Trophoblast cell (in vitro differentiated cells and primary cell): Measurements from ENCODE around the gene CSMD2.

Source experiments
- DNase-seq, 2 donors: peaks; one replicate each; pipeline ENCODE4 v3.0.0-alpha.2; 2016
- H2AFZ ChIP-seq: 2 replicates; pipeline ENCODE4 v1.6.1; 2013; ENCODE audit warnings: low read length, moderate library complexity, mild to moderate bottlenecking; ENCODE audit not compliant: insufficient read depth, poor library complexity
- H2AK5ac ChIP-seq: 2 replicates; pipeline ENCODE4 v1.6.1; 2013; ENCODE audit warnings: mild to moderate bottlenecking, low read length
- H2BK120ac ChIP-seq: 2 replicates; pipeline ENCODE4 v1.6.1; 2013; ENCODE audit warnings: low read length, mild to moderate bottlenecking, moderate library complexity; ENCODE audit not compliant: insufficient read depth, poor library complexity
- H2BK12ac ChIP-seq: 2 replicates; pipeline ENCODE4 v1.6.1; 2013; ENCODE audit warnings: mild to moderate bottlenecking, low read length, moderate library complexity
- H2BK5ac ChIP-seq: 2 replicates; pipeline ENCODE4 v1.6.1; 2013; ENCODE audit warnings: low read length, low read depth, moderate library complexity, mild to moderate bottlenecking; ENCODE audit not compliant: poor library complexity
- H3K14ac ChIP-seq: 2 replicates; pipeline ENCODE4 v1.6.1; 2013; ENCODE audit warnings: mild to moderate bottlenecking, low read length
- H3K18ac ChIP-seq: 2 replicates; pipeline ENCODE4 v1.6.1; 2013; ENCODE audit warnings: mild to moderate bottlenecking, low read length
- H3K23ac ChIP-seq: 2 replicates; pipeline ENCODE4 v1.6.1; 2013; ENCODE audit warnings: low read length
- H3K27ac ChIP-seq: 2 replicates; pipeline ENCODE4 v1.5.1; 2013; ENCODE audit warnings: low read depth, mild to moderate bottlenecking, inconsistent platforms, low read length, moderate library complexity
- H3K27me3 ChIP-seq: 2 replicates; pipeline ENCODE4 v1.6.1; 2013; ENCODE audit warnings: inconsistent platforms, mild to moderate bottlenecking, low read length, moderate library complexity; ENCODE audit not compliant: insufficient read depth
- H3K36me3 ChIP-seq, 2 experiments: 1 replicate in 1 of 2; 2 replicates in 1 of 2; pipeline ENCODE4 v1.6.1; 2013; ENCODE audit warnings: low read length in 2 of 2, mild to moderate bottlenecking in 2 of 2, moderate library complexity in 1 of 2; ENCODE audit not compliant: insufficient read depth in 2 of 2, control insufficient read depth in 1 of 2
- H3K4ac ChIP-seq: 2 replicates; pipeline ENCODE4 v1.6.1; 2013; ENCODE audit warnings: low read depth, mild to moderate bottlenecking, low read length, moderate library complexity
- H3K4me1 ChIP-seq, 2 experiments: 1 replicate in 1 of 2; 2 replicates in 1 of 2; pipeline ENCODE4 v1.6.1; 2013; ENCODE audit warnings: low read length in 2 of 2, mild to moderate bottlenecking in 2 of 2, moderate library complexity in 1 of 2; ENCODE audit not compliant: insufficient read depth in 2 of 2, control insufficient read depth in 1 of 2
- H3K4me2 ChIP-seq: 2 replicates; pipeline ENCODE4 v1.6.1; 2013; ENCODE audit warnings: inconsistent platforms, mild to moderate bottlenecking, low read length, moderate library complexity
- H3K4me3 ChIP-seq: 2 replicates; pipeline ENCODE4 v1.5.1; 2013; ENCODE audit warnings: mild to moderate bottlenecking, low read depth, low read length, inconsistent platforms
- H3K79me1 ChIP-seq: one replicate; pipeline ENCODE4 v1.6.1; 2013; ENCODE audit warnings: low read length
- H3K79me2 ChIP-seq: 2 replicates; pipeline ENCODE4 v1.6.1; 2013; ENCODE audit warnings: low read length, mild to moderate bottlenecking; ENCODE audit not compliant: control insufficient read depth, insufficient read depth, poor library complexity
- H3K9ac ChIP-seq: 2 replicates; pipeline ENCODE4 v1.6.1; 2013; ENCODE audit warnings: mild to moderate bottlenecking, low read length
- H3K9me3 ChIP-seq: 2 replicates; pipeline ENCODE4 v1.6.1; 2013; ENCODE audit warnings: low read depth, mild to moderate bottlenecking, control low read depth, inconsistent platforms, low read length; ENCODE audit not compliant: insufficient read depth
- H4K12ac ChIP-seq: 2 replicates; pipeline ENCODE4 v1.6.1; 2013; ENCODE audit warnings: low read depth, mild to moderate bottlenecking, low read length, moderate library complexity
- H4K8ac ChIP-seq: 2 replicates; pipeline ENCODE4 v1.6.1; 2013; ENCODE audit warnings: low read depth, mild to moderate bottlenecking, low read length, moderate library complexity
- H4K91ac ChIP-seq: one replicate; pipeline ENCODE4 v1.6.1; 2013; ENCODE audit warnings: low read depth, mild to moderate bottlenecking, low read length, moderate library complexity
- WGBS: extraction: QIAGEN DNeasy Blood & Tissue Kit; methylation state at CpG from one replicate; pipeline ENCODE4 v1.1.7; 2013; ENCODE audit warnings: missing lambda C conversion rate; ENCODE audit not compliant: insufficient read length, insufficient coverage; ENCODE audit errors: extremely low coverage; 5-methylcytosine and 5-hydroxymethylcytosine counted together

The CSMD2 gene

DNA sequence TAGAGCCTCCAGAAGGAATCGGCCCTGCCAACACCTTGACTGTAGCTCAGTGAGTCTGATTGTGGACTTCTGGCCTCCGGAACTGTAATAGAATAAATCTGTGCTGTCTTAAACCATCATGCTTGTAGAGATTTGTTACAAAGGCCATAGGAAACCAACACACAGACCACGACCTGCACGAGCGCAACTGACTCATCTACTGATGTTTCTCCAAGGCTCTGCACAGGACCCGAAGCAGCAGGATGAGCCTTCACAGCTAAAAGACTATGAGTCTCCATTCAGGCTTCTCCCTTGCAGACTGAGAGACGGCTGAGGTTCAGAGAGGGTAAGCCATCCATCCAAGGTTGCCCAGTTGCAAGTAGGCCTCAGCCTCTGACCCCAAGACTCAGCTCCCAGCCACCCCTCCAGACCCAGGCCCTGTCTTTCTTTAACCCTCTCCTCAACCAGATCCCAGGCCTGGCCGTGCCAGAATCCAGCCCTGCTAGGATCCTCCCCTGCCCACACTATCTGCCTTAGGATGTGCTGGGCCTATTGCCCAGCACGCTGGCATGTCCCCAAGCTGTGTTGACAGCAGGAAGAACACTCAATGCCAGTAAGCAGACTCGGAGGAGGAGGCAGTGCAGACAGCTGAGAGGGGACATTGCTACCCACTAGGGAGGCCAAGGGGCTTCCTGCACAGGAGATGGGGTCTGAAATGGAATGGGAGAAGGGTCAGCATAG is 192.2 kb downstream of the CSMD2 start:
- no peak overlapping the region for H2BK120ac ChIP-seq
- H3K18ac ChIP-seq, result no peak overlapping the region
- H3K9ac ChIP-seq, result no peak overlapping the region
- H3K4me2 ChIP-seq, result no peak overlapping the region
- H3K9me3 ChIP-seq, result no peaks in the 10 kb centered on the region
- H3K36me3 ChIP-seq, result no peaks in the 10 kb centered on the region
- H4K91ac ChIP-seq, result no peak overlapping the region
- no peak overlapping the region for H3K14ac ChIP-seq
- no peak overlapping the region for H2BK5ac ChIP-seq
- H3K27ac ChIP-seq, result no peak overlapping the region
- no peaks in the 10 kb centered on the region for H3K79me1 ChIP-seq
- H4K8ac ChIP-seq, result no peak overlapping the region
- no peak overlapping the region for H2AK5ac ChIP-seq
- no peak overlapping the region for H2BK12ac ChIP-seq
- H3K27me3 ChIP-seq, result no peaks in the 10 kb centered on the region
- no peaks in the 10 kb centered on the region for H3K79me2 ChIP-seq
- no peak overlapping the region for H2AFZ ChIP-seq
- no peak overlapping the region for H3K23ac ChIP-seq
- no peak overlapping the region for H3K4me3 ChIP-seq
- no peaks in the 10 kb centered on the region for H3K4me1 ChIP-seq
- H4K12ac ChIP-seq, result no peak overlapping the region
- no CpG with 5 or more reads among the region's 10 CpGs for WGBS
- H3K4ac ChIP-seq, result no peak overlapping the region
- DNase-seq, result no peak

DNA sequence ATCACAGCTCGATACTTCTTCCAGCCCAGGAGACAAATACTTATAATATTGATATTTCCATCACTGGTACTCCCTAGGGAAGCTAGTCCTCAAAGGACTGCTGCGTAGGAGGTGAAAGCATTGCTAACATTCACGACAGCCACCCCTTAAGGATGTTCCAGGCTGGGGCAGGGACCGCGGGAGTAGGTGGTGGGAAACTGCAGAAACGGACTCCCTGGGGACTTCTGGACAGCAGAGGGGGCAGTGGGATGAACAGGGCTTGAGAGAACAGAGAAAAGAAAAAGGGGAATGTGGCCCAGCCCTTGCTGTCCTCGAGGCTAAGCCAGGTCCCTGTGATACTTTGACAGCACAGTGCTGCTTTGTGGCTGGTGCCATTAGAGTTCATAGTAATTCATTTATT is 193.1 kb downstream of the CSMD2 start:
- no peak overlapping the region for H2AK5ac ChIP-seq
- WGBS, result no CpG with 5 or more reads among the region's 7 CpGs

DNA sequence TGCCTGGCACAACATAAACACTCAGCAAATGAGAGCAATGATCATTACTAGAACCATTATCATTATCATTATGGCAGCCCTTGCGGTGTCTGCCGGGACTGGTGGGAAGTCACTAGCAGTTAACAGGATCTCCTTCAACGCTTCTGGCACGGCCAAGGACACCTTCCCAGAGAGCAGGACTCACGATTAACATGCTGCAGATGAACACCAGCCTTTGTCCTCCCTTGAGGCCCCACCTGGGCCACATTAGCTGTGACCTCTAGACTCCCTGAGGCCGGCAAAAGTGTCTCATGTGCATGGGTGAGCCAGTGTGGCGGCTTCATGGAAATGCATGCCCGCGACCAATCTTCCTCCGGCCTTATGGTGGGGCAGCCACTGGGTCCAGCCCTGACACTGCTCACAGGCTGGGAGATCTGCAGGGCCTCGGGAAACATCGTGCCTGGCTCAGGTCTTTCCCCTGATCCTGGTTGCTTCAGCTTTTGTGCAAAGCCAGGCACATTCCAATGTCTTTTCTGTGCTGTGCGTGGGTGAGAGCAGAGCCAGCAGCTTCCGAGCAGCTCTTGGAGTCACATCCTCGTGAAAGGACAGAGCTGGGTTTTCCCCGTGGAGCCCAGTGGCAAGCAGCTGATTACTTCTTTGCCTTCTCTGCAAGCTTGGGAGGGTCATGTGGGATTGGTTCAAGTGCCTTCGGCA is 193.9 kb downstream of the CSMD2 start:
- Histone ChIP-seq H2BK5ac (no peak overlapping the region), H3K4me2 (no peak overlapping the region), H2AK5ac (no peak overlapping the region), H3K23ac (no peak overlapping the region), H4K12ac (no peak overlapping the region), H3K14ac (no peak overlapping the region), H3K79me1 (no peaks in the 10 kb centered on the region), H3K4me1 (no peaks in the 10 kb centered on the region), H3K27me3 (no peaks in the 10 kb centered on the region), H3K9ac (no peak overlapping the region), H3K4me3 (peak overlapping the region; percentile 3), H3K9me3 (no peaks in the 10 kb centered on the region), H2BK120ac (no peak overlapping the region), H4K91ac (no peak overlapping the region), H3K36me3 (no peaks in the 10 kb centered on the region), H2BK12ac (no peak overlapping the region), H2AFZ (no peak overlapping the region), H3K4ac (no peak overlapping the region), H4K8ac (no peak overlapping the region), H3K79me2 (no peaks in the 10 kb centered on the region), H3K18ac (no peak overlapping the region), H3K27ac (no peak overlapping the region)
- WGBS, result no CpG with 5 or more reads among the region's 17 CpGs
- no peak for DNase-seq

More for the DNA sequence above, 193.1 kb downstream of the CSMD2 start:
- no peak overlapping the region for H3K14ac ChIP-seq
- no peaks in the 10 kb centered on the region for H3K4me1 ChIP-seq
- no peak overlapping the region for H4K8ac ChIP-seq
- H4K12ac ChIP-seq, result no peak overlapping the region
- H3K23ac ChIP-seq, result no peak overlapping the region
- no peak for DNase-seq
- H3K9ac ChIP-seq, result no peak overlapping the region
- H2BK120ac ChIP-seq, result no peak overlapping the region
- no peak overlapping the region for H3K4me3 ChIP-seq
- no peaks in the 10 kb centered on the region for H3K79me1 ChIP-seq
- H3K4ac ChIP-seq, result no peak overlapping the region
- H3K4me2 ChIP-seq, result no peak overlapping the region
- H3K18ac ChIP-seq, result no peak overlapping the region
- H3K9me3 ChIP-seq, result no peaks in the 10 kb centered on the region
- no peak overlapping the region for H4K91ac ChIP-seq
- H2AFZ ChIP-seq, result no peak overlapping the region
- no peaks in the 10 kb centered on the region for H3K79me2 ChIP-seq
- no peak overlapping the region for H3K27ac ChIP-seq
- H2BK12ac ChIP-seq, result no peak overlapping the region
- H2BK5ac ChIP-seq, result no peak overlapping the region
- H3K27me3 ChIP-seq, result no peaks in the 10 kb centered on the region
- no peaks in the 10 kb centered on the region for H3K36me3 ChIP-seq

DNA sequence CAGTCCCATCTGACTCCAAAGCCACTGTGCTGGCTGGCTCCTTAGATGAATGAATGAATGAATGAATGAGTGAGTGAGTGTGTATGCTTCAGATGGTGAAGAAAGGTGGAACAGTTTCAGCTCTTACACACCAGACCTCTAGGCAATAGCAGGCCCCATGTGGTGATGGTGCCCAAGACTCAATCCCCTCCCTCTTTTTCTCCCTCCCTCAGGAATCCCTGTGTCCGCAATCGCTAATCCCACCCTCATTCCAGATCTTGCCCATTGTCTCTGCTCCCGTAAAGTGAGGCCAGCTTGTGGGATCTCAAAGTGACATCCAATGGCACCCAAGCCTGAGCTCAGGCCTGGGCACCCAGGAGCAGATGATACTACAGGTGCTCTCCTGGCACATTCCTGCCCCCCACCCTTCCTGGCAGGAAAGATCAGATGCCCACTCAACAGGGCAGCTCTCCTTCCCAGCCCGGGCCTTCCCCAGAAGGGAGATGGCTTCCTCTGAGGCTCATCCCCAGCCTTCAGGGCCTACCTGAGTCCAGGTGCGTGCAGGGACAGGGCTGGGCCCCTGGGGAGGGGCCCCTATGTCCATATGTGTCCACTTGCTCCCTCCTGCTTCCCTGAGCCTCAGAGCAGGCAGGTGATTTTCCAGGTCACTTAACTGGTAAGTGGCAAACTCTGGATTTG is 194.7 kb downstream of the CSMD2 start:
- WGBS, result no CpG with 5 or more reads among the region's 5 CpGs

More for the DNA sequence above, 194.7 kb downstream of the CSMD2 start:
- Histone ChIP-seq H3K14ac (no peak overlapping the region), H3K4me1 (no peaks in the 10 kb centered on the region), H3K79me2 (no peaks in the 10 kb centered on the region), H3K27ac (no peak overlapping the region), H4K8ac (no peak overlapping the region), H3K4me3 (no peak overlapping the region), H3K4ac (no peak overlapping the region), H3K4me2 (no peak overlapping the region), H2BK5ac (no peak overlapping the region), H4K12ac (no peak overlapping the region), H3K23ac (no peak overlapping the region), H4K91ac (no peak overlapping the region), H3K27me3 (no peaks in the 10 kb centered on the region), H2BK120ac (no peak overlapping the region), H2BK12ac (no peak overlapping the region), H3K79me1 (no peaks in the 10 kb centered on the region), H3K18ac (no peak overlapping the region), H3K36me3 (no peaks in the 10 kb centered on the region), H2AK5ac (no peak overlapping the region), H3K9ac (no peak overlapping the region), H2AFZ (no peak overlapping the region), H3K9me3 (no peaks in the 10 kb centered on the region)
- no peak for DNase-seq
